GM12878 (cell line): Measurements from ENCODE around the gene CAMKMT.

ENCODE experiments used
- DPF2 ChIP-seq: fragments of 450-650 bp; IDR thresholded peaks from 2 replicates; pipeline ENCODE4 v1.6.1; 2017; ENCODE audit warnings: mild to moderate bottlenecking
- EGR1 ChIP-seq, 2 experiments: IDR thresholded peaks; 1 replicate in 1 of 2; 2 replicates in 1 of 2; pipeline ENCODE4 v1.6.1; 2011 to 2012; ENCODE audit warnings: low read depth in 2 of 2, low read length in 2 of 2, borderline replicate concordance in 1 of 2, mild to moderate bottlenecking in 1 of 2, moderate library complexity in 1 of 2
- EZH2 ChIP-seq: IDR thresholded peaks from 2 replicates; pipeline ENCODE4 v1.6.1; 2012; ENCODE audit warnings: low read depth, mild to moderate bottlenecking, control low read depth, inconsistent platforms, low read length, borderline replicate concordance; ENCODE audit not compliant: control insufficient read depth
- IKZF1 ChIP-seq: fragments of 450-650 bp; conservative IDR thresholded peaks from 2 replicates; pipeline ENCODE4 v1.6.1; 2017; ENCODE audit warnings: antibody characterized with exemption, mild to moderate bottlenecking
- MYC ChIP-seq: IDR thresholded peaks from 2 replicates; pipeline ENCODE4 v1.6.1; 2011; ENCODE audit warnings: mild to moderate bottlenecking, low read length, moderate library complexity, inconsistent platforms; ENCODE audit not compliant: insufficient read depth, insufficient replicate concordance, insufficient read length, severe bottlenecking
- ZNF274 ChIP-seq: IDR thresholded peaks from one replicate; pipeline ENCODE4 v1.8.0; 2011; ENCODE audit not compliant: insufficient read length, insufficient read depth
- TF ChIP-seq, protein P1 (sequence below), 3 experiments: IDR thresholded peaks in 2 of 3; conservative IDR thresholded peaks in 1 of 3; 2 replicates each; pipeline ENCODE4 v1.5.1; 2011; ENCODE audit warnings: low read depth in 3 of 3, low read length in 3 of 3, mild to moderate bottlenecking in 3 of 3, control low read depth in 2 of 3, moderate library complexity in 2 of 3, inconsistent platforms in 1 of 3, mixed read lengths in 1 of 3; ENCODE audit not compliant: control insufficient read depth in 2 of 3, insufficient read depth in 1 of 3; ENCODE audit errors: extremely low read depth in 1 of 3
- TF ChIP-seq, protein P2 (sequence below): fragments of 450-650 bp; IDR thresholded peaks from 2 replicates; pipeline ENCODE4 v1.6.1; 2016; ENCODE audit warnings: mild to moderate bottlenecking

DNA sequence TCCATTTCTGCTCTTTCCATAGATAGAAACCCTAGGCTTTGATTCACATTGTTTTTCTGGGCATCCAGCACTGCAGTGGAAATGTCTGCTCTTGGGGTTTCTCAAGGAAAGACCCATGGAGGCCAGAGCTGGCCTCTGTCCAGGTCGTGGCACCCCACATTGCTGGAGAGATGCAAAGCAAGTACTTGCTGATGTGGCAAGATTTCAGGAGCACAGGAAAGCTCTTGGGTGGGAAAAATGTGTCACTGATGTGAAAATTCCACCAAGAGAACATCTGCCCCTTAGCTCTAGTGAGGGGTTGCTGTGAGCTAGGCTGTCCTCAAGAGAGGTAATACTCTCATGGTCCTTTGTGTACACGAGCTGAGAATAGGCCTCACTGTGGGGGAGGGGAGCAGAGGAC is 423.7 kb downstream of the CAMKMT start:
- TF ChIP-seq, protein P1, sequence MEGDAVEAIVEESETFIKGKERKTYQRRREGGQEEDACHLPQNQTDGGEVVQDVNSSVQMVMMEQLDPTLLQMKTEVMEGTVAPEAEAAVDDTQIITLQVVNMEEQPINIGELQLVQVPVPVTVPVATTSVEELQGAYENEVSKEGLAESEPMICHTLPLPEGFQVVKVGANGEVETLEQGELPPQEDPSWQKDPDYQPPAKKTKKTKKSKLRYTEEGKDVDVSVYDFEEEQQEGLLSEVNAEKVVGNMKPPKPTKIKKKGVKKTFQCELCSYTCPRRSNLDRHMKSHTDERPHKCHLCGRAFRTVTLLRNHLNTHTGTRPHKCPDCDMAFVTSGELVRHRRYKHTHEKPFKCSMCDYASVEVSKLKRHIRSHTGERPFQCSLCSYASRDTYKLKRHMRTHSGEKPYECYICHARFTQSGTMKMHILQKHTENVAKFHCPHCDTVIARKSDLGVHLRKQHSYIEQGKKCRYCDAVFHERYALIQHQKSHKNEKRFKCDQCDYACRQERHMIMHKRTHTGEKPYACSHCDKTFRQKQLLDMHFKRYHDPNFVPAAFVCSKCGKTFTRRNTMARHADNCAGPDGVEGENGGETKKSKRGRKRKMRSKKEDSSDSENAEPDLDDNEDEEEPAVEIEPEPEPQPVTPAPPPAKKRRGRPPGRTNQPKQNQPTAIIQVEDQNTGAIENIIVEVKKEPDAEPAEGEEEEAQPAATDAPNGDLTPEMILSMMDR (IDR thresholded peaks at IDR 0.05 in 2 of 3, conservative IDR thresholded peaks at IDR 0.05 in 1 of 3; ENCODE audit: control insufficient read depth in 2 of 3, extremely low read depth in 1 of 3, insufficient read depth in 1 of 3, low read depth in 3 of 3, low read length in 3 of 3): no peak
- TF ChIP-seq DPF2 (no peak), EZH2 (no peak), IKZF1 (no peak), ZNF274 (no peak), MYC (no peak), EGR1 (IDR thresholded peaks at IDR 0.05; ENCODE audit: borderline replicate concordance in 1 of 2, low read depth in 2 of 2, low read length in 2 of 2) (no peak)
- TF ChIP-seq, protein P2, sequence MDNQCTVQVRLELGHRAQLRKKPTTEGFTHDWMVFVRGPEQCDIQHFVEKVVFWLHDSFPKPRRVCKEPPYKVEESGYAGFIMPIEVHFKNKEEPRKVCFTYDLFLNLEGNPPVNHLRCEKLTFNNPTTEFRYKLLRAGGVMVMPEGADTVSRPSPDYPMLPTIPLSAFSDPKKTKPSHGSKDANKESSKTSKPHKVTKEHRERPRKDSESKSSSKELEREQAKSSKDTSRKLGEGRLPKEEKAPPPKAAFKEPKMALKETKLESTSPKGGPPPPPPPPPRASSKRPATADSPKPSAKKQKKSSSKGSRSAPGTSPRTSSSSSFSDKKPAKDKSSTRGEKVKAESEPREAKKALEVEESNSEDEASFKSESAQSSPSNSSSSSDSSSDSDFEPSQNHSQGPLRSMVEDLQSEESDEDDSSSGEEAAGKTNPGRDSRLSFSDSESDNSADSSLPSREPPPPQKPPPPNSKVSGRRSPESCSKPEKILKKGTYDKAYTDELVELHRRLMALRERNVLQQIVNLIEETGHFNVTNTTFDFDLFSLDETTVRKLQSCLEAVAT: no peak
